IgD-negative memory B cell (primary cell): ENCODE results near the gene KY. TPM values are rescaled to one million over a fixed set of nuclear protein-coding genes. Genes with fewer than 3 reads are reported as not detected.
A peak's percentile ranks its signal among the peaks of the same experiment; 100 is the strongest.
"Not testable (repeated sequence)": the region's sequence is repeated elsewhere in the genome, so short reads cannot be mapped to it uniquely, and the experiment has no call there.

Source experiments
- H3K27ac Mint-ChIP-seq, 3 donors: one replicate each; pipeline ENCODE4 v1.8.0; 2020 to 2022; ENCODE audit warnings: mild to moderate bottlenecking in 3 of 3, mixed read lengths in 3 of 3, moderate library complexity in 1 of 3
- H3K27me3 Mint-ChIP-seq: one replicate; pipeline ENCODE4 v1.8.0; 2021; ENCODE audit warnings: mixed read lengths
- H3K36me3 Mint-ChIP-seq: one replicate; pipeline ENCODE4 v1.8.0; 2020; ENCODE audit warnings: mild to moderate bottlenecking, mixed read lengths
- H3K4me1 Mint-ChIP-seq, 3 donors: one replicate each; pipeline ENCODE4 v1.8.0; 2020 to 2022; ENCODE audit warnings: mixed read lengths in 3 of 3, mild to moderate bottlenecking in 1 of 3
- H3K4me3 Mint-ChIP-seq, 4 donors: one replicate each; pipeline ENCODE4 v1.8.0; 2020 to 2022; ENCODE audit warnings: mild to moderate bottlenecking in 4 of 4, mixed read lengths in 4 of 4, moderate library complexity in 3 of 4
- H3K9me3 Mint-ChIP-seq, 3 donors: one replicate each; pipeline ENCODE4 v1.8.0; 2020 to 2021; ENCODE audit warnings: mixed read lengths in 3 of 3, mild to moderate bottlenecking in 1 of 3
- polyA plus RNA-seq: library from polyadenylated mRNA; unstranded; fragments of 300-500 nt; fragmentation: Illumina TruSeq; gene quantifications from one replicate; pipeline ENCODE4 v1.2.3, GENCODE V29; 2021

Gene KY
- polyA plus RNA-seq, 1 donor from 2014 or later, result not detected

DNA sequence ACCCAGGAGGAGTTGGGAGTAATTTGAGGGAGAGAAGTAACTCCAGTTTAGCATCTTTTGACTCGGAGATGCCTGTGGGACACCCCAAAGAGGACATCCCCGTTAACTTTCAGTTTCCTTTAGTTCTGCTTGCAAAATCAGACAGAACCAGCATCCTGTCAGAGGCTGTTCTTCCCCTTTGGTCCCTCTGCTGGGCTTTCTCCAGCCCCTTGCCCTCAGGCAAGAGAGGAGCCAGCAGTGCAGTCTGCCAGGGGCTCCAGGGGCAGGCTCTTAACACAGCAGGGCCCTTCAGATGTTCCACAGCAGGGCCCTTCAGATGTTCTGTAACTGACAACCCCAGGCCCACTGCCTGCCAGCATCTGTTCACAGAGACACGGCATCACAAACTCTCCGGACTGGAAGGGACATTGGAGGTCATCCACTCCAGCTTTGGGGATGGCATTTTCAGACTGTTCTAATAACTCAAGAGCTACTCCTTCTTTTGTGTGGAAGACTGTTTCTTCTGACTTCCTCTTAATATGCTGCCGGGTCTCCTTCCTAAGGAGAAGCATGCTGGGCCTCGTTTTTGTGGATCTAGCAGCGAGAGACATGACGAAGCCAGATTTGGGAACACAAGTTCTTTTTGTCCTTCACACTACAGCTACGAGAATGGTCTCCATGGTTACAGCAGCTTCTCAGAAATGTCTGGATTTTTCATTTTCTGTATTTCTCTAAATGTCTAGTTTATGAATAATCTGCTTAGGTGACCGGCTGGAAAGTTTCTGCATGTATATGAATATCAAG is 51.9 kb downstream of the KY start:
- Mint-ChIP-seq H3K27ac (no peak overlapping the region), H3K9me3 (peaks cover 0 to 1% (median 0%) of the 10 kb centered on the region in 3 donors), H3K27me3 (peaks cover 7% of the 10 kb centered on the region), H3K36me3 (no peaks in the 10 kb centered on the region), H3K4me1 (peaks cover 2 to 7% (median 5%) of the 10 kb centered on the region in 3 donors), H3K4me3 (no peak overlapping the region)

DNA sequence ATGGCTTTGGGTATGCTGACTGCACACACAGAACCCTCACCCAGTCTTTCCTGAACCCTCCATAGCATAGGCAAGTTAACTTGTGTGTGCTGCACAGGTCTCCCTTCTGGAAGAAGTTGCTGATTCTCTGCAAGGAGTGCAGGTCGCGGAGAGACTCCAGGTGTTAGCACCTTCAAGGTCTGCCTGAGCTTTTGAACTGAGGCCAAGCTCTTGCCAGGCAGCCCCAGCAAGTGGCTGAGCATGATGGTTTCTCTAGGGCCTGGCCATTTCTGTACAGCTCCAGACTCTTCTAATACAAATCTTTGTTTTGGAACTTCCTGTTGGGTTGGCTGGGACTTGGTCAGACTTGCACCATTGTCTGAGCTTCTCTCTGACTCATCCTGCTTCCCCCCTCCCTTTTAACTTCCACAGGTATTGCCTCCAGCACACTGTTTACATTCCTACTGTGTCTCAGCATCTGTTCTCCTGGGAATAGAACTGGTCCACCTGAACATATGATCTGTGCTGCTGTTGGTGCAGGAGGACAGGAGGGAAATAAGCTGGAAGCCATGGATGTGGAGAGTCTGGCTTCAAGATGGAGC is 53.3 kb downstream of the KY start:
- Mint-ChIP-seq H3K4me1 (peaks cover 2 to 7% (median 5%) of the 10 kb centered on the region in 3 donors), H3K27ac (no peak overlapping the region), H3K9me3 (peaks cover 0 to 1% (median 0%) of the 10 kb centered on the region in 3 donors), H3K36me3 (no peaks in the 10 kb centered on the region), H3K27me3 (peaks cover 7% of the 10 kb centered on the region), H3K4me3 (no peak overlapping the region)

DNA sequence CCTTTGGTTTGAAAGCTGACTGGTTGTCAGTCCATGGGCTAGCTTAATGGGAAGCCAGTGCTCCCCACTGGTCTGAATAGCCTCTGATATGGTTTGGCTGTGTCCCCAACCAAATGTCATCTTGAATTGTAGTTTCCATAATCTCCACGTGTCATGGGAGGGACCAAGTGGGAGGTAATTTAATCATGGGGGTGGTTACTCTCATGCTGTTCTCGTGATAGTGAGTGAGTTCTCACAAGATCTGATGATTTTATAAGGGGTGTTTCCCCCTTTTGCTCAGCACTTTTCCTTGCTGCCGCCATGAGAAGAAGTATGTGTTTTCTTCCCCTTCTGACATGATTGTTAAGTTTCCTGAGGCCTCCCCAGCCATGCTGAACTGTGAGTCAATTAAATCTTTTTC is 55.8 kb downstream of the KY start:
- H3K36me3 Mint-ChIP-seq, H3K4me3 Mint-ChIP-seq, H3K27me3 Mint-ChIP-seq, H3K27ac Mint-ChIP-seq, H3K4me1 Mint-ChIP-seq, H3K9me3 Mint-ChIP-seq: not testable (repeated sequence)

DNA sequence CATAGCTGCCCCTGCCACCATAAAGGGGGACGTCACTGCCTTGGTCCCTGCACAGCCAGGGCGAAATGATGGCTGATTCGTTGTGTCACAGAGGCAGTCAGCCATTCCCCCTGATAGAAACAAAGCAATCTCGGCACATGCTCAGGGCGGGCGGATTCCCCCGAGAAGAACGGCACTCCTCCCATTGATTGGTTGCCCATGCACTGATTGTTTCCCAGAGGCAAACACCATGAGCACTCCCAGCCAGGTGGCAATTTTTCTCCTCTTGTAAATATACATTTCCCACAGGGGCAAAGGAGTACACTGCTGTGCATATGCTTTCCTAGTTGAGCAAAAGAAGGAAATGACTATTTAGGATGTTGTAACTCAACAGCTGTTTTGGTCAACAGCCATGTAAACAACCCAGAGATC is 56.5 kb downstream of the KY start:
- Mint-ChIP-seq H3K27me3 (peaks cover 3% of the 10 kb centered on the region), H3K27ac (no peak overlapping the region), H3K4me1 (no peaks in the 10 kb centered on the region), H3K36me3 (peaks cover 5% of the 10 kb centered on the region), H3K4me3 (no peak overlapping the region), H3K9me3 (peaks cover 0 to 1% (median 0%) of the 10 kb centered on the region in 3 donors)

DNA sequence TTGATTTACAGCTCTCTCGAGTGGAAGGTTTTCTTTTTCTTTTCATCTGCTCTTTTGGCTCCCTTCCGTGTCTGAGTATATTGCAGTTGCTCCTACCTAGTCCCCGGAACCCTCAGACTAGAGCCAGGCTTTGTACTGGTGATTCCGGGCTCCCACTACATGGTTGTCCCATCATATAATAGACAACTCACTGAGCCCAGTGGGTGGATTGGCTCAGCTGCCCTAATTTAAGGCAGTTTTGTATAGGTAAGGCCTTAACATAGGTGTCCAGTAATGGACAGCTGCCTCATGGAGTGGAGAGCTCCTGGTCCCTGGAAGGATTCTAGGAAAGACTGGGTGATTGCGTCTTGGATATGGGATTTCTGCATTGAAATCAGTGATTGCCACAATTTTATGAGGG is 58.0 kb downstream of the KY start:
- Mint-ChIP-seq H3K4me1 (no peaks in the 10 kb centered on the region), H3K27me3 (no peaks in the 10 kb centered on the region), H3K36me3 (peaks cover 5% of the 10 kb centered on the region), H3K9me3 (peaks cover 0 to 1% (median 0%) of the 10 kb centered on the region in 3 donors), H3K4me3 (no peak overlapping the region), H3K27ac (no peak overlapping the region)

DNA sequence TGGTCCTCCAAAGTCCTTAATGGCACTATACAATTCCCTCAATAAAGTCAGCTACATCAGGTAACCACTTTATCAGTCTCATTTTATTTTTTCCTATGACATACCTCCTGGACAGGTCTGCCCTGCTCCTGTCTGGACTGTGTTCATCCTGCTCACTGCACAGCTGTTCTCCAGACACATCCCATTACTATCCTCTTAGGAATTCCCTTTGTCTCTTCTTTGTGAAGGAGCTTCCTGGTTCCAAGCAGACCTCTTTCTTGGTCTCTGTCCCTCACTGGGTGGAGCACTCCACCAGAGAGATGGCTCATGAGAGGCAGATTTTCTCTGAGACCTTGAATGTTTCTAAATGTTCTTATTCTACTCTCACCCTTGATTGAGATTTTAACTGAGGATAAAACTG is 60.1 kb downstream of the KY start:
- Mint-ChIP-seq H3K27me3 (peaks cover 1% of the 10 kb centered on the region), H3K36me3 (peaks cover 5% of the 10 kb centered on the region), H3K27ac (no peak overlapping the region), H3K4me1 (no peaks in the 10 kb centered on the region), H3K4me3 (no peak overlapping the region), H3K9me3 (peaks cover 0 to 1% (median 0%) of the 10 kb centered on the region in 3 donors)

DNA sequence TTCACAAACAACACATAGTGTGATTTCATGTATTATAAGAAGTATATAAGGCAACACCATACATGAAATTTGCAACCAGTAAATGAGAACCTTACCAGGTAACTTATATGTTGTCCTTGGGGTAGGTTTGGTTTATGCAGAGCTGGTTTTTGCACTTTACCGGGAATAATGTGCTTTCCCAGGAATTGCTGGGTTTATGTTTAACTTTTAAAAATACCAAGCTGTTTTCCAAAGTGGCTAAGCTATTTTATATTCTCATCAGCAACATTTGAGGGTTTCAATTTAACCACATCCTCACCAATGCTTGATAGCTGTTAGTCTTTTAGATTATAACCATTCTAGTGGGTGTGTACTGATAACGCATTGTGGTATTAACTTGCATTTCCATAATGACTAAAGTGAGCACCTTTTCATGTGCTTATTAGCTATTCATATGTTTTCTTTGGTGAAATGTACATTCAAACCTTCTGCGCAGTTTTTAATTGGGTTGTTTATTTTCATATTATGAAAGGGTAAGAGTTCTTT is 71.6 kb downstream of the KY start:
- H3K4me3 Mint-ChIP-seq, result no peak overlapping the region
- peaks cover 0 to 4% (median 0%) of the 10 kb centered on the region in 3 donors for H3K9me3 Mint-ChIP-seq
- no peaks in the 10 kb centered on the region for H3K4me1 Mint-ChIP-seq
- H3K27me3 Mint-ChIP-seq, result no peaks in the 10 kb centered on the region
- H3K27ac Mint-ChIP-seq, result no peak overlapping the region
- H3K36me3 Mint-ChIP-seq, result peaks cover 6% of the 10 kb centered on the region

DNA sequence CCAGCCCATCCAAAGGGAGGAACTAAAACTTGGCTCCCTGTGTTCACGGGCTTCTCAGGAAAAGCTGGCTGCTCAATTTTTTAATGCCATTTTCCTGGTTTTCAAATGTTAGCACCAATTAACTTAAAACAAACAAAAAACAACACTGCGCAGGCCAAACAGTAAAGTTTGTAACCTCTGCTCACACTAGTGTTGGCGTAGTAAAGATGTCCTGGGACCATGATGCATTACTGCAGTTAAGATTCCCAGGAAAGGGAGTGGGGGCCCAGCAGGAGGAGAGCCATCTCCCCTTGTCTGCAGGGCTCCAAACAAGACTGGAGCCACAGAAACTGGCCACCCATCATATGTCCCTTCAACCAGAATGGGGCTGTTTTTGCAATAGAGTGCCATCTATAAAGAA is 74.0 kb downstream of the KY start:
- H3K9me3 Mint-ChIP-seq, result peaks cover 2 to 6% (median 4%) of the 10 kb centered on the region in 3 donors
- H3K36me3 Mint-ChIP-seq, result peaks cover 2% of the 10 kb centered on the region
- H3K4me1 Mint-ChIP-seq, result no peaks in the 10 kb centered on the region
- H3K4me3 Mint-ChIP-seq, result no peak overlapping the region
- no peak overlapping the region for H3K27ac Mint-ChIP-seq
- no peaks in the 10 kb centered on the region for H3K27me3 Mint-ChIP-seq

DNA sequence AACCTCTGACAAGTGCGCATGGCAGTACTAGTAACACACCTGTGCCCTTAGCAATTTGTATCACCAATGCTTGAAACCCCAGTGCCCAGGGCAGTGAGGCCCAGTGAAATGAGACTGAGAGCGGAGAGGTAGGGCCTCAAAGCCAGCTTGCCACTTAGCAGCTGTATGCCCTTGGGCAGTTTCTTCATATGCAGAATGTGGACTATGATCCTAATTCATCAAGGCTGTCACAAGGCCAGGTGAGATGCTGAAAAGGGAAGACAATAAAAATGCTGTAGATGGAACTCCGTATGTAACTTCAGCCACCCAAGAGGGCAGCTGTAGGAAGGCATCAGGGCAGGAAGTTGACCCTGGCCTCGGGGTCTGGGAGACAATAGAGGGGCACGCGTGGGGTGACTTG is 74.4 kb downstream of the KY start:
- peaks cover 2% of the 10 kb centered on the region for H3K36me3 Mint-ChIP-seq
- no peak overlapping the region for H3K4me3 Mint-ChIP-seq
- no peak overlapping the region for H3K27ac Mint-ChIP-seq
- no peaks in the 10 kb centered on the region for H3K4me1 Mint-ChIP-seq
- H3K9me3 Mint-ChIP-seq, result peaks cover 2 to 6% (median 4%) of the 10 kb centered on the region in 3 donors
- no peaks in the 10 kb centered on the region for H3K27me3 Mint-ChIP-seq

DNA sequence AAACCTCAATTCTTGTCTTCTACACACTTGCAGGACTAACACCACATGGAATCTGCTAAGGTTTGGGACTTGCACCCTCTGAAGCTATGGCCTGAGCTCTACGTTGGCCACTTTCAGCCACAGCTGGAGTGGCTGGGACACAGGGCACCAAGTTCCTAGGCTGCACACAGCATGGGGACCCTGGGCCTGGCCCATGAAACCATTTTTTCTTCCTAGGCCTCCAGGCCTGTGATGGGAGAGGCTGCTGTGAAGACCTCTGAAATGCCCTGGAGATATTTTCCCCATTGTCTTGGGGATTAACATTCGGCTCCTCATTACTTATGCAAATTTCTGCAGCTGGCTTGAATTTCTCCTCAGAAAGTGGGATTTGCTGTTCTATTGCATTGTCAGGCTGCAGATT is 80.9 kb downstream of the KY start:
- H3K36me3 Mint-ChIP-seq, H3K4me3 Mint-ChIP-seq, H3K27me3 Mint-ChIP-seq, H3K4me1 Mint-ChIP-seq, H3K27ac Mint-ChIP-seq: not testable (repeated sequence)
- H3K9me3 Mint-ChIP-seq, result peaks cover 12 to 26% (median 15%) of the 10 kb centered on the region in 3 donors

DNA sequence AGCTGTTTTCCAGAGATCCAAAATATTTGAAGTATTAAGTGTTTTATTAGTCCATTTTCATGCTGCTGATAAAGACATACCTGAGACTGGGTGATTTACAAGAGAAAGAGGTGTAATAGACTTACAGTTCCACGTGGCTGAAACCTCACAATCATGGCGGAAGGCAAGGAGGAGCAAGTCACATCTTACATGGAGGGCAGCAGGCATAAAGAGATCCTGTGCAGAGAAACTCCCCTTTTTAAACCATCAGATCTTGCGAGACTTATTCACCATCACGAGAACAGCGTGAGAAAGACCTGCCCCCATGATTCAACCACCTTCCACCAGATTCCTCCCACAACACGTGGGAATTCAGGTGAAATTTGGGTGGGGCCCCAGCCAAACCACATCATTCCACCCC is 82.0 kb downstream of the KY start:
- H3K4me1 Mint-ChIP-seq, result no peaks in the 10 kb centered on the region
- peaks cover 12 to 24% (median 15%) of the 10 kb centered on the region in 3 donors for H3K9me3 Mint-ChIP-seq
- H3K27ac Mint-ChIP-seq, result no peak overlapping the region
- H3K27me3 Mint-ChIP-seq, result no peaks in the 10 kb centered on the region
- H3K36me3 Mint-ChIP-seq, result no peaks in the 10 kb centered on the region
- H3K4me3 Mint-ChIP-seq, result no peak overlapping the region

DNA sequence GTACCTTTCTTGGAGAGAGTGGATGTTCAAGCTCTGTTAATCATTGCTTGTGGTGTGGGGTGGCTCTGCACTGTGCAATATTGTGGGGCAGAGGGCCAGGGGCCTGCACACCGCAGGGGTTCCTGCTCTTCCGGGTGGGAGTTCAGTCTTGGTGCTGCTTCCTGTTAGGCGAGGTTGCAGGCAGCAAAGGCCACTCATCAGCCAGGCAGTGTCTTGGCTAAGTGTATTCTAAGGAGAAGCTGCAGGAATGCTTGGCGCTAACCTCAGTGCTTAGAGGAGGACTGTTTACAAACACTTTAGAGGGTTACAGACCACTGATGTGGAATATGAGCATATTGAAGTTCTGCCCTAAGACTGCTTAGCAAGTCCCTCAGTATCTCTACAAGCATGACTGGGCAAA is 83.2 kb downstream of the KY start:
- H3K27ac Mint-ChIP-seq, result no peak overlapping the region
- H3K36me3 Mint-ChIP-seq, result peaks cover 3% of the 10 kb centered on the region
- peaks cover 0 to 2% (median 0%) of the 10 kb centered on the region in 3 donors for H3K4me1 Mint-ChIP-seq
- peaks cover 10 to 19% (median 10%) of the 10 kb centered on the region in 3 donors for H3K9me3 Mint-ChIP-seq
- no peak overlapping the region for H3K4me3 Mint-ChIP-seq
- H3K27me3 Mint-ChIP-seq, result no peaks in the 10 kb centered on the region

DNA sequence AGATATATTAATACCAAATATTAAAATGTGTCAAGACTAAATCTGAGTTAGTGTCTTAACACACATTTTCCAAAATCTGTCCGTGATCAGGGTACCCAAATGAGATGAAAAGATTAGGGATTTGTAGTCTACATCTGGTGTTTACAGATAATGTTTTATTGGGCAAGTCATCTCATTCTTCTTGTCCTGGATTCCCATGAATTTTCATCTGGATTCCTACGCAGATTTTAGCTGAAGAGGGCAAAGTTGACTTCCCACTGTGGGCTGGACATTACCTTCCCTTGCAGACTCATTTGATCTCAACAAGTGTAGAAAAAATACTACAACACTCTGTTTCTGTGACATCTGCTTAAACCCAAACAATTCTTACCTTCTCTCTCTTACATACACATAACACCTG is 85.8 kb downstream of the KY start:
- Mint-ChIP-seq H3K27ac (no peak overlapping the region), H3K27me3 (no peaks in the 10 kb centered on the region), H3K4me1 (peaks cover 0 to 5% (median 0%) of the 10 kb centered on the region in 3 donors), H3K9me3 (peaks cover 6 to 9% (median 8%) of the 10 kb centered on the region in 3 donors), H3K36me3 (peaks cover 12% of the 10 kb centered on the region), H3K4me3 (no peak overlapping the region)

DNA sequence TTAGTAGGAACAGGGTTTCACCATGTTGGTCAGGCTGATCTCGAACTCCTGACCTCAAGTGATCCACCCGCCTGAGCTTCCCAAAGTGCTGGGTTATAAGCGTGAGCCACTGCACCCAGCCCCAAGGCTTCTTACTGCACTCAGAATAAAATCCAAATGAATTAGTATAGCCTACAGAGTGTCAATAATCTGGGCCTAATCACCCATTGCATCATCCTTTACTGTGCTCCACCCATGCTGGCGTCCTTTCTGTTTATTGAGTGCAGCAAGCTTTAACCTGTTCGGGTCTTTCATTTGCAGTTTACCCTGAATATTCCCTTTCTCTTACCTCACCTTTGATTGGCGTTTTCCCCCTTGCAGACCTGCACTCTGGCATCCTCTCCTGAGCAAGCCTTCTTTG is 87.2 kb downstream of the KY start:
- peaks cover 1 to 3% (median 2%) of the 10 kb centered on the region in 3 donors for H3K9me3 Mint-ChIP-seq
- peaks cover 0 to 5% (median 0%) of the 10 kb centered on the region in 3 donors for H3K4me1 Mint-ChIP-seq
- H3K36me3 Mint-ChIP-seq, result peaks cover 12% of the 10 kb centered on the region
- no peak overlapping the region for H3K4me3 Mint-ChIP-seq
- H3K27me3 Mint-ChIP-seq, result no peaks in the 10 kb centered on the region
- no peak overlapping the region for H3K27ac Mint-ChIP-seq

DNA sequence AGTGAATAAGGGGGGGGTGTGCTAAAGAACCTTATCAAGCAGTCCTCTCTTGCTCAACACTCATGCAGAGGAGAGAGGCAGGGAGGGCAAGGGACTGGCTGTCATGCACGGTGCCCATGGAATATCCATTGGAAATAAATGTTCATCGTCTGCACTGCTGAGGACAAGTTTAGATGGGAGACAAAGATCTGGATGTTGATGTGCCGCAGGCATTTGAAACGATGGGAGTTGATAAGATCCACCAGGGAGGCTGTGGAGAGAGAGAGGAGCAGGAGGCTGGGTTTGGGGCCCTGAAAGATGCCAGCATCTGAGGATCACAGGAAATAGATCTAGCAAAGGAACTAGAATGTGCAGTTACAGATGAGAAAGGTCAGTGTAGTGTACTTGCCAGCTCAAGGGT is 88.8 kb downstream of the KY start:
- H3K27ac Mint-ChIP-seq, result no peak overlapping the region
- peaks cover 0 to 2% (median 0%) of the 10 kb centered on the region in 3 donors for H3K9me3 Mint-ChIP-seq
- H3K4me1 Mint-ChIP-seq, result peaks cover 0 to 5% (median 0%) of the 10 kb centered on the region in 3 donors
- H3K27me3 Mint-ChIP-seq, result no peaks in the 10 kb centered on the region
- H3K4me3 Mint-ChIP-seq, result peak overlapping the region in 1 of 4 donors; percentile 39
- H3K36me3 Mint-ChIP-seq, result peaks cover 18% of the 10 kb centered on the region
